Pancreas (tissue), 10 donors: Measurements from ENCODE around the gene SLC38A1. TPM values are rescaled to one million over a fixed set of nuclear protein-coding genes. Genes with fewer than 3 reads are reported as not detected.

Source experiments
- ATAC-seq, 4 donors: fragments of 200-7000 bp; cut with Tn5 transposase; one replicate each; pipeline versions ENCODE4 v1.8.0 to v1.9.1; 2020; ENCODE audit warnings: mild to moderate bottlenecking in 4 of 4, moderate library complexity in 4 of 4
- DNase-seq, 6 donors: peaks; one replicate each; pipeline ENCODE4 v3.0.0-alpha.2; 2020
- FAIRE-seq: peaks from 2 replicates; lab custom pipeline; 2012; peaks lifted over from hg19 to GRCh38; lab: Jason Lieb, UNC
- H3K27ac ChIP-seq, 4 donors: fragments of 200-600 bp; sonication (generic); 1 replicate in 3 of 4; 2 replicates in 1 of 4; pipeline versions ENCODE4 v1.5.0 to v1.8.0; 2020
- H3K27me3 ChIP-seq, 4 donors: fragments of 200-600 bp; one replicate each; pipeline ENCODE4 v1.8.0; 2021
- H3K36me3 ChIP-seq, 3 donors: fragments of 200-600 bp; sonication (generic) in 1 of 3; one replicate each; pipeline versions ENCODE4 v1.5.0 to v1.8.0; 2020 to 2021
- H3K4me1 ChIP-seq, 3 donors: fragments of 200-600 bp; one replicate each; pipeline ENCODE4 v1.8.0; 2021
- H3K4me3 ChIP-seq, 4 donors: fragments of 200-600 bp; sonication (generic) in 2 of 4; one replicate each; pipeline versions ENCODE4 v1.5.0 to v1.8.0; 2020 to 2021
- H3K9me3 ChIP-seq, 4 donors: fragments of 200-600 bp; one replicate each; pipeline ENCODE4 v1.8.0; 2021
- WGBS, 2 donors: extraction: QIAGEN DNeasy Blood & Tissue Kit; methylation state at CpG; one replicate each; pipeline ENCODE4 v1.1.7; 2013; 5-methylcytosine and 5-hydroxymethylcytosine counted together
- intact Hi-C, 3 donors: fragments of 100-400 bp; cut with DNase I; formaldehyde crosslinking; loops; one replicate each; pipeline versions ENCODE4 v1.11.1 to v1.14.2; 2022
- polyA plus RNA-seq, 2 donors: library from polyadenylated mRNA; stranded (reverse); fragments of 200-250 nt; gene quantifications; one replicate each; pipeline ENCODE4 v1.2.3, GENCODE V29; 2013
- total RNA-seq, 6 donors: library from RNA; stranded (reverse); fragmentation: NEBNext Ultra II Directional in 4 of 6; extraction: Animal tissue kit (Norgen Biotek cat#: 25700) in 4 of 6; gene quantifications; one replicate each; pipeline versions ENCODE4 v1.2.1 to v1.2.4, GENCODE V29; 2021 to 2023
- TF ChIP-seq, protein P1 (sequence below), 4 donors: fragments of 200-600 bp; sonication (generic) in 3 of 4; IDR thresholded peaks; one replicate each; pipeline versions ENCODE4 v1.5.0 to v1.8.0; 2021; ENCODE audit warnings: antibody characterized with exemption in 4 of 4
- donor health status: healthy with polysubstance abuse.
- donor health status: DM: no; HTN: no; CAD: no; lungs with moderate emphysema.
- donor health status: DM: no; HTN: no; CAD: no.
- donor health status: control.
- donor health status: control.
- donor health status: Bipolar disorder and iron deficiency.
- donor health status: DM: yes; HTN: yes; CAD: no.
- donor health status: DM: no; HTN: no; CAD: no.
- donor health status: DM: no; HTN: no; CAD: no.
- donor health status: DM: yes; HTN: yes; CAD: no.

The SLC38A1 gene
- total and polyA plus RNA-seq, 8 donors = 5.7 to 78.8 (median 24.3) TPM

- Histone ChIP-seq H3K27ac (no peak overlapping the region), H3K9me3 (no peaks in the 10 kb centered on the region), H3K4me1 (peaks cover 6 to 15% (median 12%) of the 10 kb centered on the region in 3 donors), H3K27me3 (no peaks in the 10 kb centered on the region), H3K4me3 (no peak overlapping the region), H3K36me3 (no peaks in the 10 kb centered on the region)
- TF ChIP-seq, protein P1, sequence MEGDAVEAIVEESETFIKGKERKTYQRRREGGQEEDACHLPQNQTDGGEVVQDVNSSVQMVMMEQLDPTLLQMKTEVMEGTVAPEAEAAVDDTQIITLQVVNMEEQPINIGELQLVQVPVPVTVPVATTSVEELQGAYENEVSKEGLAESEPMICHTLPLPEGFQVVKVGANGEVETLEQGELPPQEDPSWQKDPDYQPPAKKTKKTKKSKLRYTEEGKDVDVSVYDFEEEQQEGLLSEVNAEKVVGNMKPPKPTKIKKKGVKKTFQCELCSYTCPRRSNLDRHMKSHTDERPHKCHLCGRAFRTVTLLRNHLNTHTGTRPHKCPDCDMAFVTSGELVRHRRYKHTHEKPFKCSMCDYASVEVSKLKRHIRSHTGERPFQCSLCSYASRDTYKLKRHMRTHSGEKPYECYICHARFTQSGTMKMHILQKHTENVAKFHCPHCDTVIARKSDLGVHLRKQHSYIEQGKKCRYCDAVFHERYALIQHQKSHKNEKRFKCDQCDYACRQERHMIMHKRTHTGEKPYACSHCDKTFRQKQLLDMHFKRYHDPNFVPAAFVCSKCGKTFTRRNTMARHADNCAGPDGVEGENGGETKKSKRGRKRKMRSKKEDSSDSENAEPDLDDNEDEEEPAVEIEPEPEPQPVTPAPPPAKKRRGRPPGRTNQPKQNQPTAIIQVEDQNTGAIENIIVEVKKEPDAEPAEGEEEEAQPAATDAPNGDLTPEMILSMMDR (IDR thresholded peaks at IDR 0.05) = no peak
- 92 to 93% methylated on average over 3 of the region's 3 CpGs for WGBS, 2 donors
- FAIRE-seq (no peak), ATAC-seq (no peak), DNase-seq (no peak)
- intact Hi-C loops = no loop called here
Measured at GRCh38 chr12:46265734-46266133, 3.1 kb downstream of the SLC38A1 start.

- TF ChIP-seq, protein P1 (IDR thresholded peaks at IDR 0.05) = no peak
- no peak overlapping the region for H3K27ac ChIP-seq
- H3K36me3 ChIP-seq = no peaks in the 10 kb centered on the region
- H3K27me3 ChIP-seq = no peaks in the 10 kb centered on the region
- peaks cover 6 to 21% (median 12%) of the 10 kb centered on the region in 3 donors for H3K4me1 ChIP-seq
- ATAC-seq = no peak
- no peak for DNase-seq
- FAIRE-seq = no peak
- intact Hi-C loops = no loop called here
- H3K9me3 ChIP-seq = no peaks in the 10 kb centered on the region
- no peak overlapping the region for H3K4me3 ChIP-seq
Measured at GRCh38 chr12:46265102-46265501, 3.7 kb downstream of the SLC38A1 start.

- intact Hi-C loops = no loop called here
- 0 to 57% methylated on average over 1 of the region's 1 CpG for WGBS, 2 donors
- H3K4me1 ChIP-seq = peaks cover 6 to 26% (median 12%) of the 10 kb centered on the region in 3 donors
- H3K9me3 ChIP-seq = no peaks in the 10 kb centered on the region
- no peak overlapping the region for H3K4me3 ChIP-seq
- no peak overlapping the region for H3K27ac ChIP-seq
- H3K27me3 ChIP-seq = no peaks in the 10 kb centered on the region
- TF ChIP-seq, protein P1 (IDR thresholded peaks at IDR 0.05) = no peak
- H3K36me3 ChIP-seq = no peaks in the 10 kb centered on the region
- ATAC-seq (no peak), FAIRE-seq (no peak), DNase-seq (no peak)
Measured at GRCh38 chr12:46264057-46264456, 4.8 kb downstream of the SLC38A1 start.

- intact Hi-C loops = no loop called here
- Histone ChIP-seq H3K4me1 (peaks cover 6 to 26% (median 12%) of the 10 kb centered on the region in 3 donors), H3K27me3 (no peaks in the 10 kb centered on the region), H3K4me3 (no peak overlapping the region), H3K27ac (no peak overlapping the region), H3K36me3 (no peaks in the 10 kb centered on the region), H3K9me3 (no peaks in the 10 kb centered on the region)
- DNase-seq = no peak
- WGBS, 2 donors = 77 to 79% methylated on average over 6 of the region's 6 CpGs
- ATAC-seq = no peak
- TF ChIP-seq, protein P1 (IDR thresholded peaks at IDR 0.05) = no peak
- no peak for FAIRE-seq
Measured at GRCh38 chr12:46263140-46264016, 5.5 kb downstream of the SLC38A1 start.

- H3K9me3 ChIP-seq = no peaks in the 10 kb centered on the region
- intact Hi-C loops = no loop called here
- H3K4me1 ChIP-seq = peaks cover 6 to 24% (median 12%) of the 10 kb centered on the region in 3 donors
- H3K4me3 ChIP-seq = no peak overlapping the region
- H3K27me3 ChIP-seq = no peaks in the 10 kb centered on the region
- H3K27ac ChIP-seq = no peak overlapping the region
- no peaks in the 10 kb centered on the region for H3K36me3 ChIP-seq
- no peak for FAIRE-seq
- ATAC-seq = no peak
- DNase-seq = no peak
- TF ChIP-seq, protein P1 (IDR thresholded peaks at IDR 0.05) = no peak
- 91 to 92% methylated on average over 2 of the region's 2 CpGs for whole genome bisulfite sequencing, 2 donors
Measured at GRCh38 chr12:46261646-46262045, 7.2 kb downstream of the SLC38A1 start.
